ENCODE data around the gene USP48. TPM values are rescaled to one million over a fixed set of nuclear protein-coding genes. Genes with fewer than 3 reads are reported as not detected.

Gene USP48
- total and polyA plus RNA-seq, 12 donors, result 13.8 to 45.0 (median 36.1) TPM

DNA sequence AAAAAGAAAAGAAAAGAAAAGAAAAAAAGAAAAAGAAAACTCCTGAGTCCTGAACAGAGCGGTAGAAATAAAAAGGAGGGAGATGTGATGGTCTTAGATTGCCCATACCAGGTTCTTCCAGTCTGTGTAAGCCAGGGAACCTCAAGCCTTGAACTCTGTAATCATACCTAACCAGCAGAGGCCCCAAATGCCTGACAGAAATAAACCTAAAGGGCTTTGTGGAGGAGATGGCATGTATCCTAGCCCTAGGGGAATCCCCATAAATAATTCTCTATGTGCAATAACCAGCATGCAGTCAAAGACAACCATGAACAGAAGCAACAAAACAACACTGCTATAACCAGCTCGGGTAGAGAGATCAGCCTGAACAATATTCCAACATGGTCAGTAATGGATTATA is 40.4 kb downstream of the USP48 start:
- H3K4me3 ChIP-seq, result no peak overlapping the region
- 69 to 87% methylated on average over 2 of the region's 2 CpGs for WGBS, 2 donors
- H3K36me3 ChIP-seq, result peaks cover 0 to 98% (median 12%) of the 10 kb centered on the region in 9 donors
- peak overlapping the region in 1 of 10 donors; percentile 4 for H3K27ac ChIP-seq
- peak in 6 of 8 donors; percentile 33 to 85 (median 78) for ATAC-seq
- H3K4me1 ChIP-seq, result peaks cover 0 to 6% (median 0%) of the 10 kb centered on the region in 9 donors
- peak in 3 of 9 donors; percentile 14 to 33 (median 21) for TF ChIP-seq CTCF (IDR thresholded peaks at IDR 0.05)
- DNase-seq, result no peak
- H3K27me3 ChIP-seq, result no peaks in the 10 kb centered on the region
- no peaks in the 10 kb centered on the region for H3K9me3 ChIP-seq
- intact Hi-C loops (cut with DNase I), result no loop called here

DNA sequence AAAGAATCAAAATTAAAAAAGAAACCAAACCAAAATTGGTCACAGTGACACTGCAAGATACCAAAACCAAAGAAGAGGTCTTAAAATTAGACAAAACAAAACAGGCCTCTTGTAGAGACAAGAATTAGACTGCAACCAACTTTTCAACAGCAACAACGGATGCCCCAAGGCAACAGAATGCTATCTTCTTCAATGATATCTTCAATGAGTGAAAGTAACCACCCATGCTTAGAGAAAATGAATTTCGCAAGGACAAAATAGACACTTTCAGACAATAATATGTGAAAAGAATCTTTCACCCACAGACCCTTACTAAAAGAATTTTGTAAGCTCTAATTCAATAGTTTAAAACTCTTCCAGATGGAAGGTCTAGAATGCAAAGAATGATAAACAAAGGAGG is 41.7 kb downstream of the USP48 start:
- Histone ChIP-seq H3K4me3 (no peak overlapping the region), H3K27me3 (no peaks in the 10 kb centered on the region), H3K36me3 (peaks cover 0 to 98% (median 9%) of the 10 kb centered on the region in 9 donors), H3K9me3 (no peaks in the 10 kb centered on the region), H3K27ac (no peak overlapping the region), H3K4me1 (peaks cover 0 to 6% (median 0%) of the 10 kb centered on the region in 9 donors)
- 92 to 95% methylated on average over 2 of the region's 2 CpGs for WGBS, 2 donors
- TF ChIP-seq CTCF (IDR thresholded peaks at IDR 0.05), result no peak
- ATAC-seq (no peak), DNase-seq (no peak)
- intact Hi-C loops (cut with DNase I), result no loop called here

- H3K4me3 ChIP-seq, result no peak overlapping the region
- TF ChIP-seq CTCF (IDR thresholded peaks at IDR 0.05), result no peak
- no peak for DNase-seq
- intact Hi-C loops (cut with DNase I), result loop anchor here in 1 of 10 donors (5.0 kb wide), 1 partner anchor 50 kb away; no protein-coding TSS in a partner anchor
- no peaks in the 10 kb centered on the region for H3K4me1 ChIP-seq
- no peak overlapping the region for H3K27ac ChIP-seq
- peaks cover 0 to 100% (median 28%) of the 10 kb centered on the region in 9 donors for H3K36me3 ChIP-seq
- H3K27me3 ChIP-seq, result no peaks in the 10 kb centered on the region
- ATAC-seq, result no peak
- no peaks in the 10 kb centered on the region for H3K9me3 ChIP-seq
- WGBS, 2 donors, result 89 to 92% methylated on average over 9 of the region's 9 CpGs
Observed at GRCh38 chr1:21736876-21737275, 46.1 kb downstream of the USP48 start.

GRCh38 chr1:21736011-21736410 is 46.9 kb downstream of the USP48 start:
- intact Hi-C loops (cut with DNase I), result loop anchor here in 1 of 10 donors (5.0 kb wide), 1 partner anchor 49 kb away; no protein-coding TSS in a partner anchor
- H3K4me3 ChIP-seq, result no peak overlapping the region
- WGBS, 2 donors, result 95% methylated on average over 2 of the region's 2 CpGs
- no peak for TF ChIP-seq CTCF (IDR thresholded peaks at IDR 0.05)
- H3K4me1 ChIP-seq, result no peaks in the 10 kb centered on the region
- no peak overlapping the region for H3K27ac ChIP-seq
- ATAC-seq (no peak), DNase-seq (no peak)
- no peaks in the 10 kb centered on the region for H3K27me3 ChIP-seq
- H3K36me3 ChIP-seq, result peaks cover 0 to 100% (median 31%) of the 10 kb centered on the region in 9 donors
- H3K9me3 ChIP-seq, result no peaks in the 10 kb centered on the region

Measured in heart right ventricle (tissue), 16 donors.